ENCODE data around the gene POLG. TPM values are rescaled to one million over a fixed set of nuclear protein-coding genes. Genes with fewer than 3 reads are reported as not detected.

POLG gene
- total RNA-seq, 1 donor, result 61.2 TPM

DNA sequence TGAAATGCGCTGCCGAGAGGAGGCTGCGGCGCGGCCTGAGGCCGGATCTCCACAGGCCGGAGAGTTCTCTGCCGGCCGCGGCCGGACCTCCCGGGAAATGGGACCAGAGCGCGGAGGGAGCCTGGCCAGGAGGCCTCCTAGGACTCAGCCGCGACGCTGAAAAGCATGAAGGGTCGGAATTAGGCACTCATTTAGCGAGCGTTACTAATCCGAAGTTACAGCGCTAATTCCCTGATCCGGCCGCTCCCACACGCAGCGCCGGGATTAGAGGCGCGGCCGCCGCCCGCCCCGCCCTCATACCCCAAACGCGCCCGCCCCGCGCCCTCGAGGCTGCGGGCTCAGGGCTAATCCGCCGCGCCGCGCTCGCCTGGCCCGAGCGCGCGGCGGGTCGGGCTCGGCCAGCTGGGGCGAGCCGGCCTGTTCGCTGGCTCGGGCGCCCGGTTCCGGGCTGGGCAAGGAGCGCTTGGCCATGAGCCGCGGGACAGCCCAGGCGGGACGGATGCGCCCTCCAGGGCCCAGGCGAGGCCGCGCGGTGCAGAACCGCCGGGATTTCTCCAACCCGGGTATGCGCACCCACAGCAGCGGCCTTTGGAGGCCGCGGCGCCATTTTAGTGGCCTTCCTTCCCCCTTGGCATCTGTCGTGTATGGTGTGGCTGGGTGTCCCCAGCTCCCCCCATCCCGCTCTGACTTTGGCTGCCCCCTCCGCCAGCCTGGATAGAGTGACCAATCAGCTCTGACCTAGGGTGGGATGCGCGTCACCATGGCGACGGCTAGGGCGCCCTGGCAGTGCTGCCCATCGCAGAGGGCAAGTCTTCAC lies 36.8 kb upstream of the POLG start:
- H3K27me3 ChIP-seq (ENCODE audit: insufficient read depth, low read length), result peaks cover 98% of the 10 kb centered on the region
- no peaks in the 10 kb centered on the region for H3K4me1 ChIP-seq (ENCODE audit: insufficient read depth, low read length)
- H3K36me3 ChIP-seq (ENCODE audit: insufficient read depth, low read length), result no peaks in the 10 kb centered on the region
- no peaks in the 10 kb centered on the region for H3K9me3 ChIP-seq (ENCODE audit: low read depth, low read length)
- H2AFZ ChIP-seq (ENCODE audit: low read length), result no peak overlapping the region
- peaks cover 4% of the 10 kb centered on the region for H4K20me1 ChIP-seq (ENCODE audit: insufficient read depth, low read length)
- H3K4me3 ChIP-seq (ENCODE audit: insufficient read depth, low read length), result no peak overlapping the region
- peak; percentile 91 for DNase-seq (ENCODE audit: insufficient read length, low spot score, missing footprints)
- TF ChIP-seq, protein P1, sequence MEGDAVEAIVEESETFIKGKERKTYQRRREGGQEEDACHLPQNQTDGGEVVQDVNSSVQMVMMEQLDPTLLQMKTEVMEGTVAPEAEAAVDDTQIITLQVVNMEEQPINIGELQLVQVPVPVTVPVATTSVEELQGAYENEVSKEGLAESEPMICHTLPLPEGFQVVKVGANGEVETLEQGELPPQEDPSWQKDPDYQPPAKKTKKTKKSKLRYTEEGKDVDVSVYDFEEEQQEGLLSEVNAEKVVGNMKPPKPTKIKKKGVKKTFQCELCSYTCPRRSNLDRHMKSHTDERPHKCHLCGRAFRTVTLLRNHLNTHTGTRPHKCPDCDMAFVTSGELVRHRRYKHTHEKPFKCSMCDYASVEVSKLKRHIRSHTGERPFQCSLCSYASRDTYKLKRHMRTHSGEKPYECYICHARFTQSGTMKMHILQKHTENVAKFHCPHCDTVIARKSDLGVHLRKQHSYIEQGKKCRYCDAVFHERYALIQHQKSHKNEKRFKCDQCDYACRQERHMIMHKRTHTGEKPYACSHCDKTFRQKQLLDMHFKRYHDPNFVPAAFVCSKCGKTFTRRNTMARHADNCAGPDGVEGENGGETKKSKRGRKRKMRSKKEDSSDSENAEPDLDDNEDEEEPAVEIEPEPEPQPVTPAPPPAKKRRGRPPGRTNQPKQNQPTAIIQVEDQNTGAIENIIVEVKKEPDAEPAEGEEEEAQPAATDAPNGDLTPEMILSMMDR (IDR thresholded peaks at IDR 0.05; ENCODE audit: extremely low read depth, low read depth, low read length), result no peak
- H3K4me2 ChIP-seq (ENCODE audit: insufficient read depth, low read length), result no peak overlapping the region
- no peak overlapping the region for H3K27ac ChIP-seq (ENCODE audit: low read depth, low read length)
- H3K79me2 ChIP-seq (ENCODE audit: insufficient read depth, low read length), result no peaks in the 10 kb centered on the region

DNA sequence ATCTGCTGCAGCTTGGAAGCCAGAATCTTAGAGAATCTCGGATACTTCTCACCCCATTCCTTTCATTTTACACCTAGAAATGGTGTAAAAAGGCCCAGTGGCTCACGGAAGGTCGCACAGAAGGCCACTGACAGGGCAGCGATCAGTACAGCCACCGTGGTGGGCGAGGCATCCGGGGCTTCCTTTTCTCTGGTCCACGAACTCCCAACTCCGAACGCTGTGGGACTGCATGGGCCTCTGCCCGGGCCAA lies 36.3 kb upstream of the POLG start:
- no peak overlapping the region for H3K4me3 ChIP-seq (ENCODE audit: insufficient read depth, low read length)
- H3K36me3 ChIP-seq (ENCODE audit: insufficient read depth, low read length), result no peaks in the 10 kb centered on the region
- TF ChIP-seq, protein P1 (IDR thresholded peaks at IDR 0.05; ENCODE audit: extremely low read depth, low read depth, low read length), result no peak
- no peaks in the 10 kb centered on the region for H3K79me2 ChIP-seq (ENCODE audit: insufficient read depth, low read length)
- no peaks in the 10 kb centered on the region for H3K4me1 ChIP-seq (ENCODE audit: insufficient read depth, low read length)
- no peak overlapping the region for H3K4me2 ChIP-seq (ENCODE audit: insufficient read depth, low read length)
- H3K27ac ChIP-seq (ENCODE audit: low read depth, low read length), result no peak overlapping the region
- H4K20me1 ChIP-seq (ENCODE audit: insufficient read depth, low read length), result peaks cover 4% of the 10 kb centered on the region
- peaks cover 100% of the 10 kb centered on the region for H3K27me3 ChIP-seq (ENCODE audit: insufficient read depth, low read length)
- no peak for DNase-seq (ENCODE audit: insufficient read length, low spot score, missing footprints)
- H2AFZ ChIP-seq (ENCODE audit: low read length), result no peak overlapping the region
- H3K9me3 ChIP-seq (ENCODE audit: low read depth, low read length), result no peaks in the 10 kb centered on the region

DNA sequence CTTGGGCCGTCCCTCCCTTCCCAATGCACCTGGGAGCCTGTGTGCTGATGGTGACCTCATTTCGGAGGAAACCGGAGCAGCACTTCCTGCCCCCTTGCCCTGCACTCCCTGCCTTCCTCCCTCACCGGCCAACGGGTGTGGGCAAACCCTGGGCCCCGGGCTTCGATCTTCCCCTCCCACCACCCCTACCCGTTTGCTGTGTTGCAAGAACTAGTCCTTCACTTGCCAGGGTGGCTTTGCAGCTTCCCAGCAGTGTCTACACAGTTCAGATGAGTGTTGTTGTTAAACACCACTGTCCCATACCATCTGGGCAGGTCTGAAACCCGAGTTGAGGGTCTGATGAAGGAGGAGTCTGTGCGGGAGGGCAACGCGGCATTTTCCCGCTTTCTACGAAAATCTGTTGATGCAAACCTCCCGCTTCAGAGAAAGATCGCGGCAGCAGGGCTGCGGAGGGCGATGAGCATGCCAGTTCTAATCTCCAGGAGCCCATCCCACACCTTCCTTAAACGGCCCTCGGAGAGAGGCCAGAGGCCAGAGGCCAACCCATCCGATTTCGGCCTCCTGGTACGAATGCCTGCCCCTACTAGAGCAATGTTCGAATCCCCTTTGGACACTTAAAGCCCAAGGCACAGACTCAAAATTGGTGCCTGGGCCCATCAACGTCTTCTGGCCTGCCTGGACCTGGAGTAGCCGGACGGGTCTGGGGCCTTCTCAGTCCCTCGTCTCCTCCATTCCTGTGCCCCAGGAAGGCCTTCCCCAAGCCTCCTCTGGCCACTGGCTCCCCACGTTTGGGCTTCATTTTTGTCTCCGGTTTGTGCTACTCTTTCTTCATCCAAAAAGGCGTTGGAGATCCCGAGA lies 35.7 kb upstream of the POLG start:
- H3K36me3 ChIP-seq (ENCODE audit: insufficient read depth, low read length), result no peaks in the 10 kb centered on the region
- no peak overlapping the region for H3K4me3 ChIP-seq (ENCODE audit: insufficient read depth, low read length)
- H3K27me3 ChIP-seq (ENCODE audit: insufficient read depth, low read length), result peaks cover 100% of the 10 kb centered on the region
- H3K4me1 ChIP-seq (ENCODE audit: insufficient read depth, low read length), result no peaks in the 10 kb centered on the region
- no peaks in the 10 kb centered on the region for H3K79me2 ChIP-seq (ENCODE audit: insufficient read depth, low read length)
- H3K9me3 ChIP-seq (ENCODE audit: low read depth, low read length), result no peaks in the 10 kb centered on the region
- TF ChIP-seq, protein P1 (IDR thresholded peaks at IDR 0.05; ENCODE audit: extremely low read depth, low read depth, low read length), result no peak
- peak; percentile 83 for DNase-seq (ENCODE audit: insufficient read length, low spot score, missing footprints)
- H3K4me2 ChIP-seq (ENCODE audit: insufficient read depth, low read length), result no peak overlapping the region
- H3K27ac ChIP-seq (ENCODE audit: low read depth, low read length), result no peak overlapping the region
- peaks cover 4% of the 10 kb centered on the region for H4K20me1 ChIP-seq (ENCODE audit: insufficient read depth, low read length)
- no peak overlapping the region for H2AFZ ChIP-seq (ENCODE audit: low read length)

DNA sequence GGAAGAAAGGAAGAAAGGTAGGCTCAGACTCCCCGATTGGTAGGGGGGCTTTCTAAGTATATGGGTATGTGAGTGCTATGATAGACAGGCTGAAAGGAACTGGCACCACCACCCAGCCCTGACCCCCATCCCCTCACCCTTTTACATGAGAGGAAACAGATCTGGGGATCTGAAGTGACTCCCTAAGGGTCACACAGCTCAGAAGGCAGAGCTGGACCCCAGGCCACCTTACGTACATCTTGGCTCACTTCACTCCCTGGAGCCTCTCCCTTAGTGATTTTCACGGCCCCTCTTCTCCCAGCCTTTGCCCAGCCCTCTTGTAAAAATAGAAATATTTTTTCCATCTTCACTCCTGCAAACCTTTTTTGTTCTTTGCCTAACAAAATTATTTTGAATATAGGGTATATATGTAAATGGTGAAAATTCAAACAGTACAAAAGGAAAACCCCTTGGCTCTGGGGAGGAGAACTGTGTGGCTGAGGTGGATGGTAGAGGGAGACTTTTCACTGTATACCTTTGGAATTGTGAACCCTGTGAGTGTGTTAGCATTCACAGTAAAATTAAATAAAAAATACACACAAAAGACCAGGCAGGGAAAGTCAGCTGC lies 34.8 kb upstream of the POLG start:
- TF ChIP-seq, protein P1 (IDR thresholded peaks at IDR 0.05; ENCODE audit: extremely low read depth, low read depth, low read length), result no peak
- peaks cover 7% of the 10 kb centered on the region for H4K20me1 ChIP-seq (ENCODE audit: insufficient read depth, low read length)

More for the DNA sequence above, 34.8 kb upstream of the POLG start:
- no peaks in the 10 kb centered on the region for H3K79me2 ChIP-seq (ENCODE audit: insufficient read depth, low read length)
- no peak overlapping the region for H3K27ac ChIP-seq (ENCODE audit: low read depth, low read length)
- peak; percentile 55 for DNase-seq (ENCODE audit: insufficient read length, low spot score, missing footprints)
- no peak overlapping the region for H3K4me3 ChIP-seq (ENCODE audit: insufficient read depth, low read length)
- no peak overlapping the region for H2AFZ ChIP-seq (ENCODE audit: low read length)
- H3K4me2 ChIP-seq (ENCODE audit: insufficient read depth, low read length), result no peak overlapping the region
- no peaks in the 10 kb centered on the region for H3K9me3 ChIP-seq (ENCODE audit: low read depth, low read length)
- peaks cover 100% of the 10 kb centered on the region for H3K27me3 ChIP-seq (ENCODE audit: insufficient read depth, low read length)
- H3K4me1 ChIP-seq (ENCODE audit: insufficient read depth, low read length), result no peaks in the 10 kb centered on the region
- no peaks in the 10 kb centered on the region for H3K36me3 ChIP-seq (ENCODE audit: insufficient read depth, low read length)
